Measurements from ENCODE around the gene UVRAG. TPM values are rescaled to one million over a fixed set of nuclear protein-coding genes. Genes with fewer than 3 reads are reported as not detected.

Gene UVRAG
- total and polyA plus RNA-seq, 2 of the 4 experiments (the other 2 are of a cell fraction): 5.6 to 10.9 TPM

DNA sequence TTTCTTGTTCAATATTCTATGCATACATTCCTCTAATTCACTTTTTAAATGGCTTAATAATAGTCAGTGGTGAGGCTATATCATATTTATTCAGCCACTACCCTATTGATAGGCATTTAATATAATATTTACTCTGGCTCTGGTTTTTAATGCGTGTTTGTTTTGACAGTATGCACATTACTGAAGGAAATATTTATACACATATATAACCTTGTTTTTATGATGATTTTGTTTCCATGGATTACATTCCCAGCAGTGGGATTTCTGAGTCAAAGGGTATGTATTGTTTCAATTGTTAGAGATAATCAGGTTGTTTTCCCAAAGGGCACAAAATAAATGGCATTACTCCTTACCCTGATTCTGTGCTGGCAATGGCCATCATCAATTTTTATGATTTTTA is 105.8 kb downstream of the UVRAG start:
- Histone ChIP-seq H3K36me3 (ENCODE audit: control insufficient read depth, insufficient read depth, low read length) (no peaks in the 10 kb centered on the region), H2BK20ac (ENCODE audit: low read depth, low read length) (no peak overlapping the region), H2BK5ac (ENCODE audit: low read depth, low read length, poor library complexity, severe bottlenecking) (no peak overlapping the region), H3K4me3 (ENCODE audit: insufficient read depth, low read depth, low read length) (no peak overlapping the region), H3K9ac (ENCODE audit: low read depth, low read length) (no peak overlapping the region), H4K5ac (ENCODE audit: low read depth, low read length) (no peak overlapping the region), H3K4ac (ENCODE audit: low read depth, low read length) (no peak overlapping the region), H3K18ac (ENCODE audit: low read depth, low read length) (no peak overlapping the region), H3K79me1 (ENCODE audit: low read depth in 1 of 2, low read length in 2 of 2) (0 out of 4 replicates have a peak, but pooled peaks cover 3% of the 10 kb centered on the region in 2 experiments), H4K8ac (ENCODE audit: low read depth in 2 of 2, low read length in 2 of 2) (no peak overlapping the region), H2AK9ac (replicated peaks; ENCODE audit: low read depth, low read length, poor library complexity) (no peak overlapping the region), H2AK5ac (ENCODE audit: low read depth, low read length) (no peak overlapping the region), H2BK15ac (ENCODE audit: low read depth, low read length) (no peak overlapping the region), H3K4me1 (ENCODE audit: control insufficient read depth, insufficient read depth, low read length) (peaks cover 5% of the 10 kb centered on the region), H3K27ac (ENCODE audit: insufficient read depth, low read length) (no peak overlapping the region), H3K9me3 (ENCODE audit: control insufficient read depth, insufficient read depth, low read length) (no peaks in the 10 kb centered on the region), H2BK120ac (ENCODE audit: low read depth, low read length) (no peak overlapping the region), H3K23ac (ENCODE audit: low read depth, low read length) (no peak overlapping the region), H4K91ac (ENCODE audit: insufficient read depth, low read depth, low read length) (no peak overlapping the region), H3K4me2 (ENCODE audit: low read depth, low read length) (no peak overlapping the region), H3K14ac (replicated peaks; ENCODE audit: low read depth, low read length) (no peak overlapping the region), H3K27me3 (ENCODE audit: control insufficient read depth, insufficient read depth, low read length) (no peaks in the 10 kb centered on the region), H2AFZ (replicated peaks; ENCODE audit: low read length, poor library complexity) (no peak overlapping the region), H3K56ac (ENCODE audit: extremely low read depth, insufficient read depth, low read length) (no peak overlapping the region), H3K9me1 (ENCODE audit: insufficient read depth, low read length) (no peaks in the 10 kb centered on the region), H4K20me1 (ENCODE audit: insufficient read depth, low read length) (no peaks in the 10 kb centered on the region)
- dilution Hi-C loops (cut with HindIII; ENCODE audit: low sequenced_read_pairs, unreplicated experiment) (no loop called here), intact Hi-C loops (cut with micrococcal nuclease) (no loop called here), in situ Hi-C loops (cut with MboI; ENCODE audit: low sequenced_read_pairs) (no loop called here)
- TF ChIP-seq RFX5 (IDR thresholded peaks at IDR 0.05; ENCODE audit: low read depth, low read length) (no peak), FOS (IDR thresholded peaks at IDR 0.05; ENCODE audit: low read depth, low read length) (no peak), MAZ (IDR thresholded peaks at IDR 0.05; ENCODE audit: borderline replicate concordance, low read depth, low read length) (no peak), CEBPB (IDR thresholded peaks at IDR 0.05; ENCODE audit: low read depth, low read length) (no peak), CHD1 (IDR thresholded peaks at IDR 0.05; ENCODE audit: low read depth, low read length) (no peak), NFE2L2 (IDR thresholded peaks at IDR 0.05; ENCODE audit: low read depth, low read length) (no peak), SMC3 (IDR thresholded peaks at IDR 0.05; ENCODE audit: low read depth, low read length) (no peak), POLR2A (IDR thresholded peaks at IDR 0.05; ENCODE audit: low read depth, low read length) (no peak), MXI1 (IDR thresholded peaks at IDR 0.05; ENCODE audit: borderline replicate concordance, low read depth, low read length) (no peak), RAD21 (IDR thresholded peaks at IDR 0.05; ENCODE audit: low read length) (no peak), MAFK (IDR thresholded peaks at IDR 0.05; ENCODE audit: low read depth, low read length) (no peak), RCOR1 (IDR thresholded peaks at IDR 0.05; ENCODE audit: insufficient replicate concordance, low read length) (no peak), BHLHE40 (IDR thresholded peaks at IDR 0.05; ENCODE audit: low read depth, low read length) (no peak)
- TF ChIP-seq, protein P1, sequence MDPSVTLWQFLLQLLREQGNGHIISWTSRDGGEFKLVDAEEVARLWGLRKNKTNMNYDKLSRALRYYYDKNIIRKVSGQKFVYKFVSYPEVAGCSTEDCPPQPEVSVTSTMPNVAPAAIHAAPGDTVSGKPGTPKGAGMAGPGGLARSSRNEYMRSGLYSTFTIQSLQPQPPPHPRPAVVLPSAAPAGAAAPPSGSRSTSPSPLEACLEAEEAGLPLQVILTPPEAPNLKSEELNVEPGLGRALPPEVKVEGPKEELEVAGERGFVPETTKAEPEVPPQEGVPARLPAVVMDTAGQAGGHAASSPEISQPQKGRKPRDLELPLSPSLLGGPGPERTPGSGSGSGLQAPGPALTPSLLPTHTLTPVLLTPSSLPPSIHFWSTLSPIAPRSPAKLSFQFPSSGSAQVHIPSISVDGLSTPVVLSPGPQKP (IDR thresholded peaks at IDR 0.05; ENCODE audit: borderline replicate concordance, low read depth, low read length): no peak
- TF ChIP-seq, protein P2, sequence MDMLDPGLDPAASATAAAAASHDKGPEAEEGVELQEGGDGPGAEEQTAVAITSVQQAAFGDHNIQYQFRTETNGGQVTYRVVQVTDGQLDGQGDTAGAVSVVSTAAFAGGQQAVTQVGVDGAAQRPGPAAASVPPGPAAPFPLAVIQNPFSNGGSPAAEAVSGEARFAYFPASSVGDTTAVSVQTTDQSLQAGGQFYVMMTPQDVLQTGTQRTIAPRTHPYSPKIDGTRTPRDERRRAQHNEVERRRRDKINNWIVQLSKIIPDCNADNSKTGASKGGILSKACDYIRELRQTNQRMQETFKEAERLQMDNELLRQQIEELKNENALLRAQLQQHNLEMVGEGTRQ (IDR thresholded peaks at IDR 0.05; ENCODE audit: low read depth, low read length): no peak
- TF ChIP-seq, protein P3, sequence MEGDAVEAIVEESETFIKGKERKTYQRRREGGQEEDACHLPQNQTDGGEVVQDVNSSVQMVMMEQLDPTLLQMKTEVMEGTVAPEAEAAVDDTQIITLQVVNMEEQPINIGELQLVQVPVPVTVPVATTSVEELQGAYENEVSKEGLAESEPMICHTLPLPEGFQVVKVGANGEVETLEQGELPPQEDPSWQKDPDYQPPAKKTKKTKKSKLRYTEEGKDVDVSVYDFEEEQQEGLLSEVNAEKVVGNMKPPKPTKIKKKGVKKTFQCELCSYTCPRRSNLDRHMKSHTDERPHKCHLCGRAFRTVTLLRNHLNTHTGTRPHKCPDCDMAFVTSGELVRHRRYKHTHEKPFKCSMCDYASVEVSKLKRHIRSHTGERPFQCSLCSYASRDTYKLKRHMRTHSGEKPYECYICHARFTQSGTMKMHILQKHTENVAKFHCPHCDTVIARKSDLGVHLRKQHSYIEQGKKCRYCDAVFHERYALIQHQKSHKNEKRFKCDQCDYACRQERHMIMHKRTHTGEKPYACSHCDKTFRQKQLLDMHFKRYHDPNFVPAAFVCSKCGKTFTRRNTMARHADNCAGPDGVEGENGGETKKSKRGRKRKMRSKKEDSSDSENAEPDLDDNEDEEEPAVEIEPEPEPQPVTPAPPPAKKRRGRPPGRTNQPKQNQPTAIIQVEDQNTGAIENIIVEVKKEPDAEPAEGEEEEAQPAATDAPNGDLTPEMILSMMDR (conservative IDR thresholded peaks at IDR 0.05; ENCODE audit: low read depth, low read length): no peak
- ATAC-seq (ENCODE audit: low read depth) (no peak), DNase-seq (no peak)
- BruUV-seq (replicated peaks): no TSS peak
- CTCF ChIA-PET: no interaction called here
- POLR2A ChIA-PET (ENCODE audit: unreplicated experiment): no interaction called here
- WGBS, 2 experiments (ENCODE audit: extremely low coverage in 2 of 2, insufficient read length in 1 of 2): no CpG with 5 or more reads among the region's 1 CpG

All from IMR-90 (cell line).